Dermis blood vessel endothelial cell (primary cell): ENCODE results near the gene SLC47A1. TPM values are rescaled to one million over a fixed set of nuclear protein-coding genes. Genes with fewer than 3 reads are reported as not detected.
"Not testable (repeated sequence)": the region's sequence is repeated elsewhere in the genome, so short reads cannot be mapped to it uniquely, and the experiment has no call there.

Source experiments
- DNase-seq: peaks from one replicate; pipeline ENCODE4 v3.0.0; 2010
- total RNA-seq: library from RNA; depleted of rRNA; stranded (reverse); fragments of >200 nt; gene quantifications from 2 replicates; pipeline ENCODE4 v1.2.3, GENCODE V29; 2014

SLC47A1 gene
- 0.51 and 0.85 TPM in 2 replicates for total RNA-seq

DNA sequence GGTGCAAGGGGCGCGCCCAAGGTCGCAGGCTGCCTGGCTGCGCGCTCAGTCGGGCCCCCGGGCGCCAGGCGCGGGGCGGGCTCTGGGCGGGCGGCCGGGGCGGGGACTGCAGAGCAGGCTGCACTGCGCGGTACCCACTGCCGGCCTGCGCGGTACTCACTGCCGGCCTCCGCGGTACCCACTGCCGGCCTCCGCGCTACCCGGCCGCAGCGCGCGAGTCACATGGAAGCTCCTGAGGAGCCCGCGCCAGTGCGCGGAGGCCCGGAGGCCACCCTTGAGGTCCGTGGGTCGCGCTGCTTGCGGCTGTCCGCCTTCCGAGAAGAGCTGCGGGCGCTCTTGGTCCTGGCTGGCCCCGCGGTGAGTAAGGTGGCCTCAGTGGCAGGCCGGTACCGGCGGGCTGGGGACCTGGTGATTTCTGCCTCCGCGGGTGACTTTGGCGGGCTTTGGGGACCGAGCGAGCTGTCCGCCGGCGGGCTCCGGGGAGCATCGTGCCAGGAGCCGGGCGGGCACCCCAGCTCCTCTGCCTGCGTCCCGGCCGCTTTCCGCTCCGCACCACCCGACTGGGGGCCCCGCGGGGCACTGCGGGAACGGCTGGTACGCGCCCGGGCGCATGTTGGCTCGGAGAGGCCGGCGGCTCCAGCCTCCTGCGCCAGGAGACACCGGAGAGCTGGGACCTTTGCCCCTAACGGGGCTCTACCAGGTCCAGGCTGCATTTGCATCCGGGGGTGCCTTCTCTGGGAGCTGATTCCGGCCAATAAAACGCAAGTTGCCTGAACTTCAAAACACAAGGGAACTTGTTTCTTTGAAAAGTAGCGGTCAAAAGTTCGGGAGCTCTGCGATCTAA is at the start of gene SLC47A1:
Gene SLC47A1, plus strand, starts transcription at position 137 of the 844 bp plus-strand sequence. Its CDS starts 86 bp downstream, at position 223.
- peak; percentile 48 for DNase-seq

DNA sequence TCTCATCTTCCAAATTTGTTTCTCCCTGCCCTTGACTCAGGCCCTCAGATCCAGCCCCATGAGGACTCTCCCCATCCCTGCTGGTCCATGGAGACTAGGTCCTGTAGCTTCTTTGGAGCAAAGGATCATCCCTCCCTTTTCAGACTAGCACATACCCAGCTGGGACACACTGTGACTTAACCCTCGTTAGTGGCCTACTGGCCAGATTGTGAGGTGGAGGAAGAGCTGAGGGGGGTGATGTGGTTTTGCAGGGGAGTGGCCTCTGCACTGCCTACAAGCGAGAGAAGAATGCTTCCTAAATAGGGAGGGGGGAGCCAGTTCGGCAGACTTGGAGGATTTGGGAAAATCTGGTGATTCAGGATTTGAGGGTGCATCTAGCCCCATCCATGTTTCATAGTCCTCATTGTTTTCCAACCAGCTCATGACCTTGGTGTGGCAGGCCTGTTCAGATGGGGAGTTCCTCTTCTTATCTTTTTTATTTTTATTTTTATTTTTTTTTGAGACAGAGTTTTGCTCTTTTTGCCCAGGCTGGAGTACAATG is 47.8 kb upstream of the SLC47A1 start:
- no peak for DNase-seq

DNA sequence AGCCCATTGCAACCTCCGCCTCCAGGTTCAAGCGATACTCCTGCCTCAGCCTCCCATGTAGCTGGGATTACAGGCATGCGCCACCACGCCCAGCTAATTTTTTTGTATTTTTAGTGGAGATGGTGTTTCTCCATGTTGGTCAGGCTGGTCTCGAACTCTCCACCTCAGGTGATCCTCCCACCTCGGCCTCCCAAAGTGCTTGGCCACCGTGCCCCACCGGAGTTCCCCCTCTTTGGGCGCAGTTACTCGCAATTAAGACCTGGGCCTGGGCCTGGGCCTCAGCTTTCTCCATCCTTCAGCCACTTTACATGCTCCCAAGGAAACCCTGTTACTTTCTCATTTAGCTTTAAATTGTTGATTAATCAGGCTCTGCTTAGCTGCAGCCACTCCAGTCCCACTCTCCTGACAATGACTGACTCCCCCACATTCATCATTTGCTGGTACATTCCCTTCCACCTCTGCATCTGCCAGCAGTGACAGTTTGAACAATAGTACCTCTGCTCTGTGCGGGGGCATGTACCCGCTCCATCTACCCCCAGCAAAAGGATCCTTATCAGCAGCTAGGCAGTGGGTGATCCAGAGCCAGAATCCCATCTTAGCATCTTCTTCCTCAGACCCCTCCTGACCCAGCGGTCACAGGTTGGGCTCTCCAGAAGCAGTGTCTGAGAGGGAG is 47.2 kb upstream of the SLC47A1 start:
- no peak for DNase-seq

DNA sequence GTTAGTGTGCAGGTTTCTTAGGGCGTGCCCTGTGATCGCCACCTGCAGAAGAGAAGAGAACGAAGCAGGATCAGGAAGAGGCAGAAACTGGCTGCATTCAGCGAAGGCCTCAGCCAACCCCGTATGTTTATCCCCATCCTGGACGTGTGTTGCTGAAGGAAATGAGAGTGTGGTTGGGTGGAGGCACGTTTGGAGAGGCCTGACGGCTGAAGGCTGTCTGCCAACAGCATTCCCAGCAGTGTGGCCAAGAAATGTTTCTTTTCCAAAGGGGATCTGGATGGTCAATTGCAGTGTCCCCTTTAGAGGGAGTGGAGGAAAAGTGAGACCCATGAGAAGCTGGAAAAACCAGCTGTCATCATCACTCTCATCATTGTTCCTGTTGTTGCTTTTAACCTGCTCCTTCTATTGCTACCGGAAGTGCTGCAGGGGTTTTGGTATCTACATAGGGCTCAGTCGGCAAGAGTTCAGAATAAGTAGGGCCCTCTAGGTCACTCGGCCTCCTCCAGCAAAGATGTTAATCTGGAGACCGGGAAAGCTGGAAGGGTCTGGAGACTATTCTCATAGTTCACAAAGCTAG is 46.5 kb upstream of the SLC47A1 start:
- DNase-seq = no peak

DNA sequence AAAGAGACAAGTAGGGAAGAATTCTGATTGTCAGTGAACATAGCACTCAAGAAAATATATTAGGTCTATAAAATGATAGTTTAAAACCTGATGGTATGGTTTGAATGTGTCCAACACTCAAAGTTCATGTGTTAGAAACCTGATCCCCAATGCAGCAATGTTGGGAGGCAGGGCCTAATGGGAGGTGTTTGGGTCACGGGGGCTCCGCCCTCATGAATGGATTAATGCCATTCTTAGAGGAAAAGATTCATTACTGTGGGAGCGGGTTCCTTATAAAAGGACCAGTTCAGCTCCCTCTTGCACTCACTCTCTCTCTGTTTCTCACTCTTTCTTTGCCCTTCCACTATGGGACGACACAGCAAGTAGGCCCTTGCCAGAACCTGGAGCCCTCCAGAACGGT is 41.5 kb upstream of the SLC47A1 start:
- no peak for DNase-seq

DNA sequence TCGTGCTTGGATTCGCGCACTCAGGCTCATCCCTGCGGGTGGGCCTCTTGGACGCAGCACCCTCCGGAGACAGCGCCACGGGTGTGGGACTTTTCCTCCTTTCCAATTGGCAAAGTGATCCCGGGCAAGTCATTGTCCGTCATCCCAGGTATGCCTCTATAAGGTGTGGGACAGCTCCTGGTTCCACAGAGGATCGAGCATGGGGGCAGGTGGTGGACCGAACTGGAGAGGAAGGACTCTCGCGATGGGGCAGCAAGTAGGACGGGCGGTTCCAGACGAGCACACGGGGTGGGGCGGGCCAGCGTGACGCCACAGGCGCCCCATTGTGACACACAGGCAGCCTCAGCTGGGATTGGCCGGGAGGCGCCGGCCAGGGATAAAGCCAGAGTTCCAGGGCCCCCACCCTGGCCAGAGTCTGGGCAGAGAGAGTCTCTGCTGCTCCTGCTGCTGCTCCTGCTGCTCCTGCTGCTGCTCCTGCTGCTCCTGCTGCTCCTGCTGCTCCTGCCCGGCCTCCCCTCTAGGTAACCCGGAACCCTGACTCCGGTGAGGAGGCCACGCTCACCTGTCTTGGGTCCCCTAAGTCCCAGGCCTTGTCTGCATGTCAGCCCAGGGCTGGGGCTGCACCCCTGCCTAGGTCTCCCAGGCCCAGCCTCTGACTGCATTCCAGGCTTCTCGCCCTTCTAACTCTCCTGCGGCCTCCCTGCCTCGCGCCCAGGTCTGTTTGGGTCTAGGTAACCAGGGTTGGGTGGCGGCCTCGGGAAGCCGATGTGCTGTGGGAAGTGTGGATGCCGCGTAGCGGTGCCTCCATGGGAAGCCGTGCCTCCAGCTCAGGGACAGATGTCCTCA is 38.5 kb upstream of the SLC47A1 start:
- DNase-seq = no peak

- DNase-seq = no peak
These were observed 37.7 kb upstream of the SLC47A1 start for GRCh38 chr17:19495828-19496528.

- no peak for DNase-seq
These were observed 36.0 kb upstream of the SLC47A1 start for GRCh38 chr17:19497624-19498023.

- no peak for DNase-seq
These were observed 32.4 kb upstream of the SLC47A1 start for GRCh38 chr17:19501219-19501618.

DNA sequence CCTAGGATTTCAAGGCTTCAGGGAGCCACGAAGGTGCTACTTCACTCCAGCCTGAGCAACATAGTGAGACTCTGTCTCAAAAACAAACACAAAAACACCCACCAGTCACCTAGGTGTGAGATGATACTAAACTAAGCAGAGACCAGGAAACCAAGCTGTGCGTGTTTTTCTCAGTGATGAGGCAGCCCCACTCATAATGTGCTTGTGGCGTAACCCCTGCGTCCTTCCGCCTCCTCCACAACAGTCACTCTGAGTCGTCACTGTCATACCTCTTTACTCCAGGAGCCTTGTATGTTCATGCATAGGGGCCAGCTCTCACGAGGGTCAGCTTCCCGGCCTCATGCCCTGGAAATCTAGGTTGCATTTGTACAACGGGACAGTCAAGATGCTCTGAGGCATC is 31.1 kb upstream of the SLC47A1 start:
- DNase-seq = no peak

GRCh38 chr17:19505561-19505960 is 28.1 kb upstream of the SLC47A1 start:
- DNase-seq = not testable (repeated sequence)

DNA sequence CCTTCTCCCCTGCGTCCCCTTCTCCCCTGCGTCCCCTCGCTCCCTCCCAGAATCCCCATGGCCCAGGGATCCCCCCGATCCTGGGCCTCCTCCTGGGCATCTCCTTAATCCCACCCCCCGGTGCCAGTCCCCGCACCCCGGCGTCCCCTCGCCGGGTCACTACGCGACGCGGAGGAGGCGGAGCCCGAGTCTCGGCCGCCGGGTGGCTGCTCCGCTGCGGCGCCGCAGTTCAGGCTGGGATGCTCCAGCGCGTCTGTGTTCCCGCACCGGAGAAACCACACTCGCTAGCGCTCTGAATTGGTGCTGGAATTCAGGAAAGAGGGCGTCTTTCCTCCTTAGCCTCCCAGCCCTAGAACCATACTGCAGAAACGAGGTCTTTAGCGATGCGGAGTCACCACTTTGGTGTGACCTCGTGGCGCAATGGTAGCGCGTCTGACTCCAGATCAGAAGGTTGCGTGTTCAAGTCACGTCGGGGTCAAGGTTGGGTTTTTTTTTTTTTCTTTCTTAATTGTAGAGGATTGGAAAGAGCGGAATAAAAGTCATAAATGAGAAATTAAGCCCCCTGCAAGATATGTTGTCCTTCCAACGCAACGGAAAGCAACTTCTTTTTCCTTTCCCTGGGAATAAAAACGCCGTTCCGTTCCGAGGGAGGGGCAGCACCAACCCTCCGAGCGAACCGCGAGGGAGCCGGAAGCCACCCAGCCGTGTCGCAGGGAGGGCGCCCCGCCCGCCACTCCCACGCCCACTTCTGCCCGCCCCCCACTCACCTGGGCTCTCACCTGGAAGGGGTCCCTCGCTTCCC is 25.7 kb upstream of the SLC47A1 start:
- DNase-seq = peak; percentile 92

DNA sequence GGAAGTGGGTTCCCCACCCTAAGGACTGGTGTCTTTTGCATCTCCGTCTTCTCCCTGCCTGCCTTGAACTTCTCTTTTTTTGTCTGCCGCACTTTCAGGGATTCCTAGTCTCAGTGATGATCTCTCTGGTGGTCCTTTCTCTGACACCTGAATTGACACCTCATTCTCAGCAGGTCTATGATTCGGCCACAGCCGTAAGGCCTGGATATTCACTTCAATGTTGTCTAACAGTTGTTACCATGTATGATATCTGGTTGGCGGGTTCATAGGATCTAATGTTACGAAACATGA is 25.1 kb upstream of the SLC47A1 start:
- DNase-seq = no peak

GRCh38 chr17:19509281-19509852 is 24.3 kb upstream of the SLC47A1 start:
- not testable (repeated sequence) for DNase-seq

DNA sequence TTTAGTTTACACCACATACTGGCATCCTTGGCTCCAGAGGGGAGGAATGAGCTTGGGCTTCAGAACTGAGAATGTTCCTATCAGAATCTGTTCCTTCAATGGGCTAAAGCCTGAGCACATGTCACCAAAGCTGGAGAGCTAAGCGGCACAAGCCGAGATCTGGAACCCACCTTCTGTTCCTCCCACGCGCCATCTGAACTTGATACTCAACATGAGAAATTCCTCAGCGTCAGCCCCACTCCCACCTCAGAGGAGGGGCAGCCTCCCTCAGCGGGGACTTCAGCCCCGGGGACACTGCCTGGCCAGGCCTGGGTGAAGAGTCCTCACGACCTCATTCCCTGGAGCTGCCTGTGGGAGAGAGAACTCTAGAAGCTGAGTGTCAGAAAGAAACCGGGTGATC is 22.8 kb upstream of the SLC47A1 start:
- DNase-seq = no peak

GRCh38 chr17:19513897-19514488 is 19.7 kb upstream of the SLC47A1 start:
- DNase-seq = peak; percentile 82

GRCh38 chr17:19517699-19518098 is 16.0 kb upstream of the SLC47A1 start:
- DNase-seq = no peak

- not testable (repeated sequence) for DNase-seq
These were observed 14.0 kb upstream of the SLC47A1 start for GRCh38 chr17:19519388-19520291.

GRCh38 chr17:19520641-19521040 is 13.0 kb upstream of the SLC47A1 start:
- no peak for DNase-seq
